SK-N-SH (cell line): ENCODE results near the gene FADS1. TPM values are rescaled to one million over a fixed set of nuclear protein-coding genes. Genes with fewer than 3 reads are reported as not detected.

ENCODE experiments used
- CTCF ChIA-PET: fragments of 300-600, 350-600 bp; formaldehyde crosslinking; extraction: SDS; loops from one replicate; lab custom pipeline; 2021; lab: Yijun Ruan, JAX
- POLR2A ChIA-PET: fragments of 350-600 bp; sonication (Branson Sonifier 250); formaldehyde crosslinking; extraction: SDS; loops from one replicate; lab custom pipeline; 2020; ENCODE audit warnings: antibody characterized with exemption, inconsistent platforms; lab: Yijun Ruan, JAX
- DNase-seq: peaks from one replicate; pipeline ENCODE4 v3.0.0; 2012
- H2AFZ ChIP-seq: fragments of 200-600 bp; sonication (generic); 2 replicates; pipeline ENCODE4 v1.8.1; 2016; ENCODE audit warnings: antibody characterized with exemption, mild to moderate bottlenecking, low read depth
- H3F3A ChIP-seq: fragments of 200-600 bp; sonication (generic); replicated peaks from 2 replicates; pipeline ENCODE3; 2016; ENCODE audit warnings: antibody characterized with exemption, mild to moderate bottlenecking; ENCODE audit not compliant: insufficient read depth
- H3K27ac ChIP-seq, 2 experiments: fragments of 200-500 bp in 1 of 2; fragments of 200-600 bp in 1 of 2; sonication (Bioruptor generic) in 1 of 2; sonication (generic), shearing (Covaris generic) in 1 of 2; 2 replicates each; pipeline versions ENCODE4 v1.5.1 to v1.6.1; 2014 to 2016; ENCODE audit warnings: low read depth in 2 of 2, inconsistent platforms in 1 of 2, low read length in 1 of 2, mild to moderate bottlenecking in 1 of 2, mixed read lengths in 1 of 2
- H3K27me3 ChIP-seq: fragments of 200-600 bp; sonication (generic), shearing (Covaris generic); 2 replicates; pipeline ENCODE4 v1.6.1; 2016; ENCODE audit warnings: mixed run types; ENCODE audit not compliant: insufficient read depth
- H3K36me3 ChIP-seq, 2 experiments: fragments of 200-500 bp in 1 of 2; fragments of 200-600 bp in 1 of 2; sonication (Bioruptor generic) in 1 of 2; sonication (generic) in 1 of 2; replicated peaks in 1 of 2; 2 replicates each; pipeline versions ENCODE3 to v1.5.1; 2014 to 2016; ENCODE audit warnings: low read length in 1 of 2, mild to moderate bottlenecking in 1 of 2; ENCODE audit not compliant: insufficient read depth in 2 of 2, control insufficient read depth in 1 of 2
- H3K4me1 ChIP-seq, 2 experiments: fragments of 200-500 bp in 1 of 2; fragments of 200-600 bp in 1 of 2; sonication (Bioruptor generic) in 1 of 2; sonication (generic), shearing (Covaris generic) in 1 of 2; 2 replicates each; pipeline versions ENCODE4 v1.5.1 to v1.6.1; 2014 to 2016; ENCODE audit warnings: low read depth in 1 of 2, low read length in 1 of 2, mixed run types in 1 of 2; ENCODE audit not compliant: insufficient read depth in 2 of 2, control insufficient read depth in 1 of 2
- H3K4me2 ChIP-seq: fragments of 200-600 bp; sonication (generic), shearing (Covaris generic); 2 replicates; pipeline ENCODE4 v1.6.1; 2017; ENCODE audit warnings: mixed run types
- H3K4me3 ChIP-seq, 2 experiments: fragments of 200-500 bp in 1 of 2; fragments of 200-600 bp in 1 of 2; sonication (Bioruptor generic) in 1 of 2; sonication (generic), shearing (Covaris generic) in 1 of 2; 2 replicates each; pipeline versions ENCODE4 v1.5.1 to v1.8.1; 2014 to 2016; ENCODE audit warnings: low read depth in 2 of 2, inconsistent platforms in 1 of 2, low read length in 1 of 2, mild to moderate bottlenecking in 1 of 2, mixed read lengths in 1 of 2, moderate library complexity in 1 of 2
- H3K79me2 ChIP-seq: fragments of 200-600 bp; sonication (generic); 2 replicates; pipeline ENCODE4 v1.8.1; 2017; ENCODE audit warnings: mild to moderate bottlenecking; ENCODE audit not compliant: insufficient read depth
- H3K9ac ChIP-seq: fragments of 200-600 bp; sonication (generic); 2 replicates; pipeline ENCODE4 v1.6.1; 2017; ENCODE audit warnings: mixed run types
- H3K9me2 ChIP-seq: fragments of 200-600 bp; sonication (generic); 2 replicates; pipeline ENCODE4 v1.6.1; 2017; ENCODE audit warnings: mixed run types
- H3K9me3 ChIP-seq: fragments of 200-600 bp; sonication (generic); 2 replicates; pipeline ENCODE4 v1.6.1; 2017; ENCODE audit warnings: mixed run types, mild to moderate bottlenecking, moderate library complexity
- H4K20me1 ChIP-seq: fragments of 200-600 bp; sonication (generic); 2 replicates; pipeline ENCODE4 v1.6.1; 2017; ENCODE audit warnings: mild to moderate bottlenecking, mixed run types; ENCODE audit not compliant: insufficient read depth
- EP300 ChIP-seq, 2 experiments: IDR thresholded peaks; 2 replicates each; pipeline versions ENCODE4 v1.4.0 to v1.6.1; 2012; ENCODE audit warnings: borderline replicate concordance in 1 of 2, low read depth in 1 of 2, low read length in 1 of 2
- FOSL2 ChIP-seq: IDR thresholded peaks from 2 replicates; pipeline ENCODE4 v1.4.0; 2012; ENCODE audit warnings: low read depth, mild to moderate bottlenecking, moderate library complexity, borderline replicate concordance
- FOXJ3 ChIP-seq: sonication (generic); formaldehyde crosslinking; IDR thresholded peaks from 2 replicates; pipeline ENCODE4 v1.5.1; 2020; ENCODE audit warnings: mild to moderate bottlenecking, missing genetic modification reagents
- FOXM1 ChIP-seq: IDR thresholded peaks from 2 replicates; pipeline ENCODE4 v1.4.0; 2012; ENCODE audit warnings: low read depth, mild to moderate bottlenecking
- GATA2 ChIP-seq: sonication (generic); formaldehyde crosslinking; IDR thresholded peaks from 2 replicates; pipeline ENCODE4 v1.5.0; 2020; ENCODE audit warnings: mild to moderate bottlenecking, missing genetic modification reagents
- JUND ChIP-seq: IDR thresholded peaks from 2 replicates; pipeline ENCODE4 v1.4.0; 2012
- RCOR1 ChIP-seq: fragments of 150-350 bp; IDR thresholded peaks from 2 replicates; pipeline ENCODE4 v1.6.1; 2017; ENCODE audit warnings: antibody characterized with exemption, low read length
- RFX5 ChIP-seq: IDR thresholded peaks from 2 replicates; pipeline ENCODE4 v1.6.1; 2012; ENCODE audit warnings: mild to moderate bottlenecking, improper control_type of control experiment, low read length
- SMC3 ChIP-seq: IDR thresholded peaks from 2 replicates; pipeline ENCODE4 v1.6.1; 2012; ENCODE audit warnings: low read depth, low read length, improper control_type of control experiment
- TCF12 ChIP-seq: IDR thresholded peaks from 2 replicates; pipeline ENCODE4 v1.4.0; 2012
- TEAD4 ChIP-seq: IDR thresholded peaks from 2 replicates; pipeline ENCODE4 v1.4.0; 2012; ENCODE audit warnings: mild to moderate bottlenecking, borderline replicate concordance; ENCODE audit not compliant: insufficient read depth
- WGBS: methylation state at CpG from one replicate; pipeline ENCODE4 v1.1.6; 2017; ENCODE audit warnings: low lambda C conversion rate; 5-methylcytosine and 5-hydroxymethylcytosine counted together
- polyA plus RNA-seq, 3 experiments: library from polyadenylated mRNA; depleted of rRNA; stranded (reverse); fragments of >200 nt; gene quantifications; 2 replicates each; pipeline ENCODE4 v1.2.3, GENCODE V29; 2012
- TF ChIP-seq, protein P1 (sequence below): IDR thresholded peaks from 2 replicates; pipeline ENCODE4 v1.4.0; 2012; ENCODE audit warnings: low read depth
- TF ChIP-seq, protein P2 (sequence below): fragments of 150-350 bp; IDR thresholded peaks from 2 replicates; pipeline ENCODE4 v1.6.1; 2017; ENCODE audit warnings: antibody characterized with exemption, low read length, low read depth, borderline replicate concordance
- TF ChIP-seq, protein P3 (sequence below): fragments of 200-600 bp; sonication (generic); IDR thresholded peaks from 2 replicates; pipeline ENCODE4 v1.6.1; 2017; ENCODE audit warnings: antibody characterized with exemption, mild to moderate bottlenecking, moderate library complexity

FADS1 gene
- polyA plus RNA-seq, 1 of the 3 experiments (the other 2 are of a cell fraction): 20.6 TPM

DNA sequence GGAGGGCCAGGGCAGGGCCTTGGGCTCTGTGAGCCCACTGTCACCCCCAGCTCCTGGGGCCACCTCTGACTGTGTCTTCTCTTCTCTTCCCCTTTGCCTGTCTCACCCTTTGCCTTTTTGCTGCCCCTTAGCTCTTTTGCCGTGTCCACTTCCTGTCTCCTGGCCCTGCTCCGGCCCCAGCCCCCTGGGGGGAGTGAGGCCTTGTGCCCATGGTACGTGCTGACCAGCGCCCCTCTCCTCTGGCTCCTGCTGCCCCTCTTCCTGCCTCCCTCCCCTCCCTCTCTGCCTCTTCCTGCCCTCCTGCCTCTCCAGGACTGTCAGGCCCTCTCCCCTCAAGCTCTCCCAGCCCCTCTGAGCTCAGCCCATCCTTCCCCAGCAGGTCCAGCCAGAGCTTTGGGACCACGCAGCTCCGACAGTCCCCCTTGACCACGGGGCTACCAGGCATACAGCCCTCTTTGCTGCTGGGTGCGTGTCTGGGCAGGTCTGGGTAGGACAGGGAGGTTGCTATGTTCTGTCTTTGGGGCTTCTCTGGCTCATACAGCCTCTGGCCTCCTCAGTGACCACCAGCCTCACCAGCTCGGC, 36.1 kb downstream of the FADS1 start:
- whole genome bisulfite sequencing: 92% methylated on average over 8 of the region's 9 CpGs
- no peak for DNase-seq
- Histone ChIP-seq H3K4me2 (no peak overlapping the region), H3F3A (no peaks in the 10 kb centered on the region), H3K9ac (no peak overlapping the region), H4K20me1 (no peaks in the 10 kb centered on the region), H3K4me1 (peaks cover 0 to 31% of the 10 kb centered on the region in 2 experiments; a peak in 1 of 4 replicates), H2AFZ (no peak overlapping the region), H3K79me2 (no peaks in the 10 kb centered on the region), H3K27me3 (no peaks in the 10 kb centered on the region), H3K9me3 (no peaks in the 10 kb centered on the region), H3K36me3 (peaks cover 0 to 16% of the 10 kb centered on the region in 2 experiments), H3K9me2 (no peaks in the 10 kb centered on the region), H3K4me3 (no peak overlapping the region), H3K27ac (peak overlapping the region in 1 of 2 experiments; percentile 6; a peak in 1 of 4 replicates)
- ChIA-PET CTCF (interaction anchor here (0.7 to 10.8 kb wide), 9 partner anchors 7 to 109 kb away, joined by 3 to 78 read pairs (median 5); no protein-coding TSS in a partner anchor), POLR2A (interaction anchor here (0.9 to 1.2 kb wide), 2 partner anchors 16 kb away, joined by 3 read pairs; no protein-coding TSS in a partner anchor)
- TF ChIP-seq, protein P1, sequence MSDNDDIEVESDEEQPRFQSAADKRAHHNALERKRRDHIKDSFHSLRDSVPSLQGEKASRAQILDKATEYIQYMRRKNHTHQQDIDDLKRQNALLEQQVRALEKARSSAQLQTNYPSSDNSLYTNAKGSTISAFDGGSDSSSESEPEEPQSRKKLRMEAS: no peak
- TF ChIP-seq TCF12 (no peak), JUND (no peak), EP300 (IDR thresholded peaks at IDR 0.05; ENCODE audit: borderline replicate concordance in 1 of 2, low read depth in 1 of 2, low read length in 1 of 2) (no peak), GATA2 (CRISPR knock-in tag) (no peak), FOSL2 (no peak)
- TF ChIP-seq, protein P2, sequence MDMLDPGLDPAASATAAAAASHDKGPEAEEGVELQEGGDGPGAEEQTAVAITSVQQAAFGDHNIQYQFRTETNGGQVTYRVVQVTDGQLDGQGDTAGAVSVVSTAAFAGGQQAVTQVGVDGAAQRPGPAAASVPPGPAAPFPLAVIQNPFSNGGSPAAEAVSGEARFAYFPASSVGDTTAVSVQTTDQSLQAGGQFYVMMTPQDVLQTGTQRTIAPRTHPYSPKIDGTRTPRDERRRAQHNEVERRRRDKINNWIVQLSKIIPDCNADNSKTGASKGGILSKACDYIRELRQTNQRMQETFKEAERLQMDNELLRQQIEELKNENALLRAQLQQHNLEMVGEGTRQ: no peak

DNA sequence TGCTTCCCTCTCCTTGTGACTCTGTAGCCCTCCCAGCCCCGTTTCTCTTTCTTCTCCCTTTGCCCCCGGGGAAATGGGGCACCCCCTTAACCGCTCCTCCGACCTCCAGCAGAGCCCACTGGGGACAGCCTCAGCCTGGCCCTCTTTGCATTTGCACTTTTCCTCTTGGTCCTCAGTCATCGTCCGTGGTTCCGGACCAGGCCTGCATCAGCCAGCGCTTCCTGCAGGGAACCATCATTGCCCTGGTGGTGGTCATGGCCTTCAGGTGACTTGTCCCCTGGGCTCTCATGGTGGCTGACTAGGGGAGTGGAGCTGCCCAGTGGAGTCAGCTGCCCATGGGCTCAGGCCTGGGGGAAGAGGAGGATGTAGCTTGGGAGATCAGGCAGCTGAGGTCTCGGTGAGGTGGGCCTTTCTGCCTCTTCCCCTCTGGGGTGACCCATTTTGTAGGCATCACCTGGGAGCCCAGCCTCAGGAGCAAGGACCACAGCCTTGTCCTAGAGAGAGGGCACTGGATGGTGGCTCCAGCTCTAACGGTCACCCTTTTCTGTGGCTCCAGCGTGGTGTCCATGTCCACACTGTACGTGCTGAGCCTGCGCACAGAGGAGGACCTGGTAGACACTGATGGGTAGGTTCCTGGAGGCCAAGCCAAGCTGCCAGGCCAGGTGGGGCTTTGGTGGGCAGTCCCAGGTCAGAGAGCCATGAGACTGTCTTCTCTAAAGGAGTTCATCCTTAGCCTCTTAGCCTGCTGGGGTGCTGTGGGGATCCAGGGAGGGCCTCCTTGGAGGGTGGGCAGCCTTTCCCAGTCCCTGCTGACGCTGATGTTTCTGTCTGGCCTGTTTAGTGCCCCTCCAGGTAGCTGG, 36.9 kb downstream of the FADS1 start:
- H3K9me2 ChIP-seq: no peaks in the 10 kb centered on the region
- no peaks in the 10 kb centered on the region for H3K79me2 ChIP-seq
- H3K4me2 ChIP-seq: no peak overlapping the region
- WGBS: 95% methylated on average over 13 of the region's 14 CpGs
- no peak overlapping the region for H3K27ac ChIP-seq
- H4K20me1 ChIP-seq: no peaks in the 10 kb centered on the region
- H3K4me1 ChIP-seq: peaks cover 0 to 31% of the 10 kb centered on the region in 2 experiments; a peak in 1 of 4 replicates
- H3K27me3 ChIP-seq: no peaks in the 10 kb centered on the region
- TF ChIP-seq, protein P1: no peak
- TF ChIP-seq RCOR1 (no peak), RFX5 (no peak), TEAD4 (no peak), TCF12 (no peak), FOXM1 (no peak), SMC3 (no peak), FOXJ3 (no peak)
- TF ChIP-seq, protein P3, sequence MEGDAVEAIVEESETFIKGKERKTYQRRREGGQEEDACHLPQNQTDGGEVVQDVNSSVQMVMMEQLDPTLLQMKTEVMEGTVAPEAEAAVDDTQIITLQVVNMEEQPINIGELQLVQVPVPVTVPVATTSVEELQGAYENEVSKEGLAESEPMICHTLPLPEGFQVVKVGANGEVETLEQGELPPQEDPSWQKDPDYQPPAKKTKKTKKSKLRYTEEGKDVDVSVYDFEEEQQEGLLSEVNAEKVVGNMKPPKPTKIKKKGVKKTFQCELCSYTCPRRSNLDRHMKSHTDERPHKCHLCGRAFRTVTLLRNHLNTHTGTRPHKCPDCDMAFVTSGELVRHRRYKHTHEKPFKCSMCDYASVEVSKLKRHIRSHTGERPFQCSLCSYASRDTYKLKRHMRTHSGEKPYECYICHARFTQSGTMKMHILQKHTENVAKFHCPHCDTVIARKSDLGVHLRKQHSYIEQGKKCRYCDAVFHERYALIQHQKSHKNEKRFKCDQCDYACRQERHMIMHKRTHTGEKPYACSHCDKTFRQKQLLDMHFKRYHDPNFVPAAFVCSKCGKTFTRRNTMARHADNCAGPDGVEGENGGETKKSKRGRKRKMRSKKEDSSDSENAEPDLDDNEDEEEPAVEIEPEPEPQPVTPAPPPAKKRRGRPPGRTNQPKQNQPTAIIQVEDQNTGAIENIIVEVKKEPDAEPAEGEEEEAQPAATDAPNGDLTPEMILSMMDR: no peak
- TF ChIP-seq, all 33 proteins: peak for 0
- Histone ChIP-seq H3K36me3 (peaks cover 0 to 8% of the 10 kb centered on the region in 2 experiments), H3K9me3 (no peaks in the 10 kb centered on the region), H3F3A (no peaks in the 10 kb centered on the region), H2AFZ (no peak overlapping the region), H3K4me3 (no peak overlapping the region), H3K9ac (no peak overlapping the region)
- POLR2A ChIA-PET: interaction anchor here (0.7 to 1.2 kb wide), 3 partner anchors 10 to 17 kb away, joined by 3 read pairs; no protein-coding TSS in a partner anchor
- CTCF ChIA-PET: interaction anchor here (0.7 to 10.8 kb wide), 13 partner anchors 8 to 110 kb away, joined by 3 to 78 read pairs (median 4); partner anchors contain the start of gene MYRF
- no peak for DNase-seq
